ENCODE data around the gene FBLN2. TPM values are rescaled to one million over a fixed set of nuclear protein-coding genes. Genes with fewer than 3 reads are reported as not detected.
A peak's percentile ranks its signal among the peaks of the same experiment; 100 is the strongest.

FBLN2 gene
- polyA plus RNA-seq, 3 donors = 0.08 TPM; not detected in 2

GRCh38 chr3:13544951-13545651 lies 3.8 kb upstream of the FBLN2 start:
- H3K9me3 ChIP-seq (replicated peaks in 1 of 2; ENCODE audit: control insufficient read depth in 1 of 2, insufficient read depth in 1 of 2, low read length in 2 of 2) = peaks cover 0 to 3% of the 10 kb centered on the region in 2 donors
- H3K36me3 Mint-ChIP-seq = peaks cover 2 to 7% of the 10 kb centered on the region in 2 donors
- H3K4me1 Mint-ChIP-seq = peaks cover 10% of the 10 kb centered on the region
- H3K27me3 ChIP-seq (ENCODE audit: control insufficient read depth in 2 of 2, insufficient read depth in 2 of 2, low read length in 2 of 2) = peaks cover 8 to 24% of the 10 kb centered on the region in 2 donors
- peaks cover 0 to 19% (median 6%) of the 10 kb centered on the region in 7 donors for H3K9me3 Mint-ChIP-seq
- H4K20me1 ChIP-seq (ENCODE audit: insufficient read depth, low read length) = no peaks in the 10 kb centered on the region
- H3K4me3 ChIP-seq (replicated peaks in 1 of 3; ENCODE audit: low read depth in 2 of 3, low read length in 3 of 3) = no peak overlapping the region
- H3K79me2 ChIP-seq (ENCODE audit: insufficient read depth, low read length) = no peaks in the 10 kb centered on the region
- no peak for DNase-seq
- H3K36me3 ChIP-seq (replicated peaks in 1 of 2; ENCODE audit: control insufficient read depth in 1 of 2, insufficient read depth in 2 of 2, low read length in 2 of 2) = no peaks in the 10 kb centered on the region
- no peak overlapping the region for H3K27ac ChIP-seq (ENCODE audit: low read depth in 1 of 2, low read length in 2 of 2)
- peaks cover 3 to 13% of the 10 kb centered on the region in 2 donors for H3K4me1 ChIP-seq (ENCODE audit: control insufficient read depth in 1 of 2, insufficient read depth in 2 of 2, low read length in 2 of 2)
- H2AFZ ChIP-seq (ENCODE audit: insufficient read depth, low read depth, low read length, poor library complexity, severe bottlenecking) = no peak overlapping the region
- H3K27ac Mint-ChIP-seq = peak overlapping the region in 1 of 7 donors; percentile 4
- intact Hi-C loops (cut with micrococcal nuclease) = no loop called here
- no peak for TF ChIP-seq CTCF (IDR thresholded peaks at IDR 0.05)
- H3K4me3 Mint-ChIP-seq = no peak overlapping the region
- peaks cover 23 to 33% (median 26%) of the 10 kb centered on the region in 3 donors for H3K27me3 Mint-ChIP-seq (ENCODE audit: low read depth in 3 of 3)
- 43% methylated on average over 6 of the region's 9 CpGs for WGBS (ENCODE audit: insufficient coverage)
- no peak overlapping the region for H3K4me2 ChIP-seq (replicated peaks; ENCODE audit: extremely low read depth, low read length, poor library complexity, severe bottlenecking)
- no peak overlapping the region for H3K9ac ChIP-seq (ENCODE audit: insufficient read depth, low read length, poor library complexity, severe bottlenecking)

GRCh38 chr3:13545952-13546454 lies 2.9 kb upstream of the FBLN2 start:
- Histone ChIP-seq H3K9me3 (replicated peaks in 1 of 2; ENCODE audit: control insufficient read depth in 1 of 2, insufficient read depth in 1 of 2, low read length in 2 of 2) (peaks cover 0 to 3% of the 10 kb centered on the region in 2 donors), H3K9ac (ENCODE audit: insufficient read depth, low read length, poor library complexity, severe bottlenecking) (no peak overlapping the region), H4K20me1 (ENCODE audit: insufficient read depth, low read length) (no peaks in the 10 kb centered on the region), H3K4me3 (replicated peaks in 1 of 3; ENCODE audit: low read depth in 2 of 3, low read length in 3 of 3) (no peak overlapping the region), H3K27ac (ENCODE audit: low read depth in 1 of 2, low read length in 2 of 2) (no peak overlapping the region), H3K4me2 (replicated peaks; ENCODE audit: extremely low read depth, low read length, poor library complexity, severe bottlenecking) (no peak overlapping the region), H3K27me3 (ENCODE audit: control insufficient read depth in 2 of 2, insufficient read depth in 2 of 2, low read length in 2 of 2) (peaks cover 8 to 28% of the 10 kb centered on the region in 2 donors), H2AFZ (ENCODE audit: insufficient read depth, low read depth, low read length, poor library complexity, severe bottlenecking) (no peak overlapping the region), H3K4me1 (ENCODE audit: control insufficient read depth in 1 of 2, insufficient read depth in 2 of 2, low read length in 2 of 2) (peaks cover 3 to 13% of the 10 kb centered on the region in 2 donors), H3K36me3 (replicated peaks in 1 of 2; ENCODE audit: control insufficient read depth in 1 of 2, insufficient read depth in 2 of 2, low read length in 2 of 2) (no peaks in the 10 kb centered on the region), H3K79me2 (ENCODE audit: insufficient read depth, low read length) (no peaks in the 10 kb centered on the region)
- Mint-ChIP-seq H3K27ac (peak overlapping the region in 1 of 7 donors; percentile 7), H3K36me3 (peaks cover 2 to 7% of the 10 kb centered on the region in 2 donors), H3K4me3 (no peak overlapping the region), H3K4me1 (peaks cover 10% of the 10 kb centered on the region), H3K9me3 (peaks cover 0 to 19% (median 6%) of the 10 kb centered on the region in 7 donors), H3K27me3 (ENCODE audit: low read depth in 3 of 3) (peaks cover 29 to 38% (median 30%) of the 10 kb centered on the region in 3 donors)
- intact Hi-C loops (cut with micrococcal nuclease) = no loop called here
- TF ChIP-seq CTCF (IDR thresholded peaks at IDR 0.05) = no peak
- no peak for DNase-seq
- WGBS (ENCODE audit: insufficient coverage) = 74% methylated on average over 4 of the region's 9 CpGs

Data from CD14-positive monocyte (primary cell).